Activated CD8-positive, alpha-beta memory T cell treated with anti-CD3 and anti-CD28 coated beads for 1 hour (primary cell): Measurements from ENCODE around the gene AFTPH.
A peak's percentile ranks its signal among the peaks of the same experiment; 100 is the strongest.

Experiments used
- DNase-seq, 2 donors: peaks; one replicate each; pipeline ENCODE4 v3.0.0-alpha.2; 2020; ENCODE audit warnings: low read depth in 1 of 2; ENCODE audit errors: extremely low read depth in 1 of 2

The AFTPH gene, protein sequence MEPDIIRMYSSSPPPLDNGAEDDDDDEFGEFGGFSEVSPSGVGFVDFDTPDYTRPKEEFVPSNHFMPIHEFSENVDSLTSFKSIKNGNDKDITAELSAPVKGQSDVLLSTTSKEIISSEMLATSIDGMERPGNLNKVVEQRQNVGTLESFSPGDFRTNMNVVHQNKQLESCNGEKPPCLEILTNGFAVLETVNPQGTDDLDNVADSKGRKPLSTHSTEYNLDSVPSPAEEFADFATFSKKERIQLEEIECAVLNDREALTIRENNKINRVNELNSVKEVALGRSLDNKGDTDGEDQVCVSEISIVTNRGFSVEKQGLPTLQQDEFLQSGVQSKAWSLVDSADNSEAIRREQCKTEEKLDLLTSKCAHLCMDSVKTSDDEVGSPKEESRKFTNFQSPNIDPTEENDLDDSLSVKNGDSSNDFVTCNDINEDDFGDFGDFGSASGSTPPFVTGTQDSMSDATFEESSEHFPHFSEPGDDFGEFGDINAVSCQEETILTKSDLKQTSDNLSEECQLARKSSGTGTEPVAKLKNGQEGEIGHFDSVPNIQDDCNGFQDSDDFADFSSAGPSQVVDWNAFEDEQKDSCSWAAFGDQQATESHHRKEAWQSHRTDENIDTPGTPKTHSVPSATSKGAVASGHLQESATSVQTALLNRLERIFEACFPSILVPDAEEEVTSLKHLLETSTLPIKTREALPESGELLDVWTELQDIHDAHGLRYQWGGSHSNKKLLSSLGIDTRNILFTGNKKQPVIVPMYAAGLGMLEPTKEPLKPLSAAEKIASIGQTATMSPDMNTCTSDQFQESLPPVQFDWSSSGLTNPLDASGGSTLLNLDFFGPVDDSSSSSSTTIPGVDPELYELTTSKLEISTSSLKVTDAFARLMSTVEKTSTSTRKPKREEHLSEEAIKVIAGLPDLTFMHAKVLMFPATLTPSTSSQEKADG

DNA sequence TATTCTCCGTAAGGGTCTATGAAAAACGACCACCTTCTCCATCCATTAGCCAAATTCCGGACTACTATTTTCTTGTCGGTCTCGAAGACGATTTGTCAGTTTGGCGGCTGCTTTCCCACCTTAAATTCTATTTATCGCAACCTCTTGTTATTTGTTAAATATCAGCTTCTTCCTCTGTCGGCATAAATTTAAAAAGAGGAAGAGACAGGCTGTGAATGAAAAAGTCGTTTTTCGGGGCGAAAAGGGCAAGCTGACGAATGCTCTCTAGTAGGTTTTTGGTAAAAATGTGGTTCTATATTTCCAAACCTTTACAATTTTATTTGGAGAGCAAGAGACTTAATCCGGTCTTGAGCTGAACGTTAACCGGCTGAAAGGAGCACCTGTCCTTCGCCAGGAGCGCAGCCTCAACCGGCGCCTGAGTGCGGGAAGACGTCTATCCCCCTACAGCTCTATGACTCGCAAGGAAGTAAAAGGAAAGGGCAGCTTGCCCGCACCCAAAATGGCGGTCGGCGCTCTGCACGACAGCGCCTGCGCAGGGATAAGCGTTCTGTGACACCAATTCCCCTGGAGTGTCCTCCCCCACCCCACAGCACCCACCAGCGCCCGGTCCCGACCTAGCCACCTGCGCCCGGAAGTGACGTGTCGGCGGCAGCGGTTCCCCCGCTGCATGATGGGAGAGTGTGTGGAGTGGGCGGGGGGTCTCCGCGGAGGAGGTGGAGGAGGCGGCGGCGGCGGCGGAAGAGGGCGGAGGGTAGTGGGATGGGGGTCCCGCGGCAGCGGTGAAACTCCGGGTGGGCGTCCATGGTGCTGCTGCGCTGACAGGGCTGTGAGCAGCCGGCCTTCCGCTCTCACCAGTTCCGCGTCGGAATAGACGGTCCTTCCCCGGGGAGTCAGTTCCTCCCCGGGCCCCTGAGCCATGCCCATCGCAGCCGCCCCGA lies at the start of gene AFTPH:
Gene AFTPH (plus strand): TSS at position 663 of the 938 bp plus-strand sequence. CDS start 27,147 bp downstream, outside the sequence.
- peak; percentile 99 for DNase-seq

DNA sequence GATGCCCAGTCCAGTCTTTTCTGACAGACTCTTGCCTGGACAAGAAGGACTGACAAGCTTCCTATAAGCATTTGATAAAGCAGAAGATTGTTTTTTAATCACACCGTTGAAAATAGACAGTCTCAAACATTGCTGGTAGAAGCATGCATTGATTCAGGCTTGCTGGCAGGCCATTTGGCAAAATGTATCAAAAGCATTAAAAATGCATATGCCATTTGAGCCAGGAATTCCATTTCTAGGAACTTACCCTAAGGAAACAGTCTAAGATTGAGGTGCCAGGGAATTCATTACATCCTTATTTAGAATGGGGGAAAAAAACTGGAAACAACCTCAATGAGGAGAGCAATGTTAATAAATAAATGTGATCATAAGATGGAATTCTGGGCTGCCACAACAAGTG lies 49.5 kb upstream of the AFTPH start:
- DNase-seq = no peak

DNA sequence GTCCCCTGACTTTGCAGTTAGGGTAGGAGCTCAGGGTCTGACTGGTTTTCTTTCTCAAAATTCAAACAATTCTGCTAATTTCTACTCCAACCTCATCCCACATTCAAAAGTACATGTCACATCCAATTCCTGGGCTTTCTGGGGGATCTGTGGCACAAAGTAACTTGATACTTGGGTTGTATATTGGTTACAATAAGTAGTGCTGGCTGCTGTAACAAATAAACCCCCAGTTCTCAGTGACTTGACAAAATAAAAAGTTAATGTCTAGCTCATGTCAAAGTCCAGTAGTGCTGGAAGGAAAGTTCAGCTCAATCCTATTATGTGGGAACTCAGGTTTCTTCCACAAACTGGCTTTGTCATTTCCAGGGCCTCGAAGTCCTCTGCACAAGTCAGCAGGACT lies 47.1 kb upstream of the AFTPH start:
- DNase-seq = no peak

DNA sequence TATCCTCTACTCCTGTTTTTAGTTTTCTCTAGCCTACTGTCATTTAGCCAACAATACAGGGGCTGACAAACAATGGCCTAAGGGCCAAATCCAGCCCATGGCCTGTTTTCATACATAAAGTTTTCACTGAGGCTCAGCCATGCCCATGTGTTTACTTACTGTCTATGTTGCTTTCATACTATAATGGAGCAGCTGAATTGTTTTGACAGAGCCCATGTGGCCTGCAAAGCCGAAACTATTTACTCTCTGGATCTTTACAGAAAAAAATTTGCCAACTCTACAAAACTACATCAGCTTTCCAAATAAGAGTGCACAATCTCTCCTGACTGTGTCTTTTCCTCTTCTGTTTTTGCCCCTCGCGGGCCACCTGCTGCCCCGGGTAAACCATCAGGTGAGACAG lies 46.1 kb upstream of the AFTPH start:
- DNase-seq = no peak

GRCh38 chr2:64478502-64479230 lies 45.5 kb upstream of the AFTPH start:
- DNase-seq = no peak

- DNase-seq = no peak
These were observed 44.6 kb upstream of the AFTPH start for GRCh38 chr2:64479259-64480117.

DNA sequence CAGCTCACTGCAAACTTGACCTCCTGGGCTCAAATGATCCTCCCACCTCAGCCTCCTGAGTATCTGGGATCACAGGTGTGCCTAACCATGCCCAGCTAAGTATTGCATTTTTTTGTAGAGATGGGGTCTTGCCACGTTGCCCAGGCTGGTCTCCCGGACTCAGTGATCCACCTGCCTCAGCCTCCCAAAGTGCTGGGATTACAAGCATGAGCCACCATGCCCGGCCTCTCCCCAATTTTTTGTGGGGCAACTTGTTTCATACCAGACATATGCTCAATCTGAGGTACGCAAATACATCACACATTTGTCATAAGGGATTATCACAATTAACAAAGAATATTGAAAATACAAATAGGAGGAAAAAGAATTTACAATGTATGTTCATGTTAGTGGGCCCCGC lies 42.5 kb upstream of the AFTPH start:
- DNase-seq = no peak

DNA sequence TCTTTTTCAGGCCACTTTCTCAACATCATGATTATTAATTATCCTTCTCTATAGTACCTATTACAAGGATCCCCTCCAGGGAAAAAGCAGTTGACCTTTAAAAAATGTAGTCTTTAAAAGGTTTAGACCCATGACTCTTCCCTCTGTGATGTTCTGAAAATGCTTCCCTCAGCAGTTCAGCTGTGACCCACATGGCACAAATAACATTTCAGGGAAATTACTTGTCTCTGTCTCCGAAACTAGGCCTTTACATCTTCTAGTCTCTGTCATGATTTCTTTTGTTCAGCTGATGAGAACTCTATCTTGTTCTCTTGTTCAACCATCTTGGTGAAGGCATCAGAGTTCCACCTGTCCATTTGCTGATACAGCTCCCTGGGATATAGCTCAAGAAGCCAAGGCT lies 41.9 kb upstream of the AFTPH start:
- DNase-seq = no peak

DNA sequence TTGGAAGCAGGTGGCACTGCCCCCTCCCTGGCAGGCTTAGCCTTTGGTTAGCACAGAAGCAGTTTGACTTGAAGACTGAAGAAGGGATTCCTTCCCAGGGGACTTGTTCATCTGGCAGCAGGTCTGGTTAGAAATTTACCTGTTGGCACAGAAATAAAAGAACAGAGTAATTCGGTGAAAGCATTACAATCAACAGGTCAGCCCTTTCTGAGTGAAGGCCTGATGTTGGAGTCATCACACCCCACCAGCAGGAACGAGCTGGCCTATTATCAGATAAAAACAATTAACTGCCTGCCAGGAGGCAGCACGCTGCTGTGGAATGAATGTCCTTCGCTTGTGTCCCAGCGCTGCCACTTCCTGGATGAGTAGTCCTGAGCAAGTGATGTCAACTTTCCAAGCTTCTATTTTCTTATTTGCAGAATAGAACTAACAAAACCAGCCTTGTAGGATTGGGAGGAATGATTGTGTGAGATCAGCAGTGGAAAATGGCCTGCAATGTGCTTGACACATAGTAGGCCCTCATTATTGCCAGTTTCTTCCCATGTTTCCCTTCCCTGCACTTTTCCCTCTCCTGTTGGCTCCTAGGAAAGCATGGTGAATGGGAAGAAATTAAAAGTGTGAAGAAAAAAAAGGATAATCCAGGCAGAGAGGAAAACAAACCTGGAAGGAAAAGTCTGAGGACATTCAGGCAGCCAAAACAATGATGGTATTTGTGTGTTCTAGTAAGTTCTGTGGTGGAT lies 41.2 kb upstream of the AFTPH start:
- no peak for DNase-seq

- no peak for DNase-seq
These were observed 38.8 kb upstream of the AFTPH start for GRCh38 chr2:64485331-64485730.

- no peak for DNase-seq
These were observed 38.2 kb upstream of the AFTPH start for GRCh38 chr2:64485961-64486360.

GRCh38 chr2:64487256-64488049 lies 36.7 kb upstream of the AFTPH start:
- no peak for DNase-seq

GRCh38 chr2:64488050-64488974 lies 35.8 kb upstream of the AFTPH start:
- DNase-seq = peak; percentile 60 to 71

- no peak for DNase-seq
These were observed 34.9 kb upstream of the AFTPH start for GRCh38 chr2:64489081-64489751.

- no peak for DNase-seq
These were observed 32.7 kb upstream of the AFTPH start for GRCh38 chr2:64491426-64491825.

GRCh38 chr2:64492272-64492671 lies 31.9 kb upstream of the AFTPH start:
- DNase-seq = no peak
